Measurements from ENCODE around the gene MAEA. TPM values are rescaled to one million over a fixed set of nuclear protein-coding genes. Genes with fewer than 3 reads are reported as not detected.

MAEA gene
- total and polyA plus RNA-seq, 4 donors = 20.9 to 33.9 (median 29.8) TPM

GRCh38 chr4:1359976-1360375 lies 70.3 kb downstream of the MAEA start (continued):
- no peak for TF ChIP-seq TAF1 (conservative IDR thresholded peaks at IDR 0.05)

GRCh38 chr4:1360423-1361283 lies 71.0 kb downstream of the MAEA start:
- Histone ChIP-seq H3K27ac (ENCODE audit: low read depth in 1 of 2, low read length in 2 of 2) (no peak overlapping the region), H3K9me3 (ENCODE audit: control insufficient read depth in 4 of 4, low read length in 3 of 4) (no peaks in the 10 kb centered on the region), H3K4me1 (ENCODE audit: control insufficient read depth in 4 of 4, insufficient read depth in 4 of 4, low read length in 3 of 4) (no peaks in the 10 kb centered on the region), H3K4me3 (ENCODE audit: low read depth in 1 of 3, low read length in 3 of 3) (no peak overlapping the region), H3K27me3 (ENCODE audit: control insufficient read depth in 4 of 4, insufficient read depth in 4 of 4, low read length in 3 of 4) (no peaks in the 10 kb centered on the region), H3K9ac (ENCODE audit: low read depth in 1 of 2, low read length in 2 of 2) (no peak overlapping the region), H3K36me3 (ENCODE audit: control insufficient read depth in 4 of 4, insufficient read depth in 3 of 4, low read depth in 1 of 4, low read length in 3 of 4) (peaks cover 0 to 19% (median 9%) of the 10 kb centered on the region in 4 donors)
- WGBS = 95% methylated on average over 29 of the region's 29 CpGs
- no peak for DNase-seq (ENCODE audit: low spot score)
- no peak for TF ChIP-seq FOXA1 (IDR thresholded peaks at IDR 0.05)
- no peak for TF ChIP-seq RAD21 (IDR thresholded peaks at IDR 0.05)
- no peak for TF ChIP-seq SP1 (IDR thresholded peaks at IDR 0.05)
- TF ChIP-seq JUND (IDR thresholded peaks at IDR 0.05) = no peak
- no peak for TF ChIP-seq TAF1 (conservative IDR thresholded peaks at IDR 0.05)
- no peak for TF ChIP-seq YY1 (IDR thresholded peaks at IDR 0.05)
- no peak for TF ChIP-seq HNF4G (IDR thresholded peaks at IDR 0.05)
- TF ChIP-seq, protein P1, sequence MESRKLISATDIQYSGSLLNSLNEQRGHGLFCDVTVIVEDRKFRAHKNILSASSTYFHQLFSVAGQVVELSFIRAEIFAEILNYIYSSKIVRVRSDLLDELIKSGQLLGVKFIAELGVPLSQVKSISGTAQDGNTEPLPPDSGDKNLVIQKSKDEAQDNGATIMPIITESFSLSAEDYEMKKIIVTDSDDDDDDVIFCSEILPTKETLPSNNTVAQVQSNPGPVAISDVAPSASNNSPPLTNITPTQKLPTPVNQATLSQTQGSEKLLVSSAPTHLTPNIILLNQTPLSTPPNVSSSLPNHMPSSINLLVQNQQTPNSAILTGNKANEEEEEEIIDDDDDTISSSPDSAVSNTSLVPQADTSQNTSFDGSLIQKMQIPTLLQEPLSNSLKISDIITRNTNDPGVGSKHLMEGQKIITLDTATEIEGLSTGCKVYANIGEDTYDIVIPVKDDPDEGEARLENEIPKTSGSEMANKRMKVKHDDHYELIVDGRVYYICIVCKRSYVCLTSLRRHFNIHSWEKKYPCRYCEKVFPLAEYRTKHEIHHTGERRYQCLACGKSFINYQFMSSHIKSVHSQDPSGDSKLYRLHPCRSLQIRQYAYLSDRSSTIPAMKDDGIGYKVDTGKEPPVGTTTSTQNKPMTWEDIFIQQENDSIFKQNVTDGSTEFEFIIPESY (IDR thresholded peaks at IDR 0.05) = no peak

GRCh38 chr4:1361431-1361830 lies 71.7 kb downstream of the MAEA start:
- H3K36me3 ChIP-seq (ENCODE audit: control insufficient read depth in 4 of 4, insufficient read depth in 3 of 4, low read depth in 1 of 4, low read length in 3 of 4) = peaks cover 0 to 19% (median 10%) of the 10 kb centered on the region in 4 donors
- H3K27ac ChIP-seq (ENCODE audit: low read depth in 1 of 2, low read length in 2 of 2) = no peak overlapping the region
- H3K4me3 ChIP-seq (ENCODE audit: low read depth in 1 of 3, low read length in 3 of 3) = no peak overlapping the region
- no peaks in the 10 kb centered on the region for H3K4me1 ChIP-seq (ENCODE audit: control insufficient read depth in 4 of 4, insufficient read depth in 4 of 4, low read length in 3 of 4)
- H3K9ac ChIP-seq (ENCODE audit: low read depth in 1 of 2, low read length in 2 of 2) = no peak overlapping the region
- no peaks in the 10 kb centered on the region for H3K9me3 ChIP-seq (ENCODE audit: control insufficient read depth in 4 of 4, low read length in 3 of 4)
- TF ChIP-seq HNF4A (conservative IDR thresholded peaks at IDR 0.05) (no peak), TAF1 (conservative IDR thresholded peaks at IDR 0.05) (no peak), SP1 (IDR thresholded peaks at IDR 0.05) (no peak), JUND (IDR thresholded peaks at IDR 0.05) (no peak), FOXA2 (IDR thresholded peaks at IDR 0.05) (no peak), RAD21 (IDR thresholded peaks at IDR 0.05) (no peak), FOXA1 (IDR thresholded peaks at IDR 0.05) (no peak), GABPA (IDR thresholded peaks at IDR 0.05 in 1 of 2, conservative IDR thresholded peaks at IDR 0.05 in 1 of 2) (no peak), HNF4G (IDR thresholded peaks at IDR 0.05) (no peak), NR2F2 (IDR thresholded peaks at IDR 0.05) (no peak), RXRA (IDR thresholded peaks at IDR 0.05) (no peak), YY1 (IDR thresholded peaks at IDR 0.05) (no peak), EGR1 (IDR thresholded peaks at IDR 0.05; ENCODE audit: low read depth in 2 of 2) (no peak)
- TF ChIP-seq, protein P2, sequence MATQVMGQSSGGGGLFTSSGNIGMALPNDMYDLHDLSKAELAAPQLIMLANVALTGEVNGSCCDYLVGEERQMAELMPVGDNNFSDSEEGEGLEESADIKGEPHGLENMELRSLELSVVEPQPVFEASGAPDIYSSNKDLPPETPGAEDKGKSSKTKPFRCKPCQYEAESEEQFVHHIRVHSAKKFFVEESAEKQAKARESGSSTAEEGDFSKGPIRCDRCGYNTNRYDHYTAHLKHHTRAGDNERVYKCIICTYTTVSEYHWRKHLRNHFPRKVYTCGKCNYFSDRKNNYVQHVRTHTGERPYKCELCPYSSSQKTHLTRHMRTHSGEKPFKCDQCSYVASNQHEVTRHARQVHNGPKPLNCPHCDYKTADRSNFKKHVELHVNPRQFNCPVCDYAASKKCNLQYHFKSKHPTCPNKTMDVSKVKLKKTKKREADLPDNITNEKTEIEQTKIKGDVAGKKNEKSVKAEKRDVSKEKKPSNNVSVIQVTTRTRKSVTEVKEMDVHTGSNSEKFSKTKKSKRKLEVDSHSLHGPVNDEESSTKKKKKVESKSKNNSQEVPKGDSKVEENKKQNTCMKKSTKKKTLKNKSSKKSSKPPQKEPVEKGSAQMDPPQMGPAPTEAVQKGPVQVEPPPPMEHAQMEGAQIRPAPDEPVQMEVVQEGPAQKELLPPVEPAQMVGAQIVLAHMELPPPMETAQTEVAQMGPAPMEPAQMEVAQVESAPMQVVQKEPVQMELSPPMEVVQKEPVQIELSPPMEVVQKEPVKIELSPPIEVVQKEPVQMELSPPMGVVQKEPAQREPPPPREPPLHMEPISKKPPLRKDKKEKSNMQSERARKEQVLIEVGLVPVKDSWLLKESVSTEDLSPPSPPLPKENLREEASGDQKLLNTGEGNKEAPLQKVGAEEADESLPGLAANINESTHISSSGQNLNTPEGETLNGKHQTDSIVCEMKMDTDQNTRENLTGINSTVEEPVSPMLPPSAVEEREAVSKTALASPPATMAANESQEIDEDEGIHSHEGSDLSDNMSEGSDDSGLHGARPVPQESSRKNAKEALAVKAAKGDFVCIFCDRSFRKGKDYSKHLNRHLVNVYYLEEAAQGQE (IDR thresholded peaks at IDR 0.05) = no peak
- TF ChIP-seq, protein P3, sequence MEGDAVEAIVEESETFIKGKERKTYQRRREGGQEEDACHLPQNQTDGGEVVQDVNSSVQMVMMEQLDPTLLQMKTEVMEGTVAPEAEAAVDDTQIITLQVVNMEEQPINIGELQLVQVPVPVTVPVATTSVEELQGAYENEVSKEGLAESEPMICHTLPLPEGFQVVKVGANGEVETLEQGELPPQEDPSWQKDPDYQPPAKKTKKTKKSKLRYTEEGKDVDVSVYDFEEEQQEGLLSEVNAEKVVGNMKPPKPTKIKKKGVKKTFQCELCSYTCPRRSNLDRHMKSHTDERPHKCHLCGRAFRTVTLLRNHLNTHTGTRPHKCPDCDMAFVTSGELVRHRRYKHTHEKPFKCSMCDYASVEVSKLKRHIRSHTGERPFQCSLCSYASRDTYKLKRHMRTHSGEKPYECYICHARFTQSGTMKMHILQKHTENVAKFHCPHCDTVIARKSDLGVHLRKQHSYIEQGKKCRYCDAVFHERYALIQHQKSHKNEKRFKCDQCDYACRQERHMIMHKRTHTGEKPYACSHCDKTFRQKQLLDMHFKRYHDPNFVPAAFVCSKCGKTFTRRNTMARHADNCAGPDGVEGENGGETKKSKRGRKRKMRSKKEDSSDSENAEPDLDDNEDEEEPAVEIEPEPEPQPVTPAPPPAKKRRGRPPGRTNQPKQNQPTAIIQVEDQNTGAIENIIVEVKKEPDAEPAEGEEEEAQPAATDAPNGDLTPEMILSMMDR (IDR thresholded peaks at IDR 0.05; ENCODE audit: low read depth, low read length, missing input control) = no peak
- TF ChIP-seq, protein P4, sequence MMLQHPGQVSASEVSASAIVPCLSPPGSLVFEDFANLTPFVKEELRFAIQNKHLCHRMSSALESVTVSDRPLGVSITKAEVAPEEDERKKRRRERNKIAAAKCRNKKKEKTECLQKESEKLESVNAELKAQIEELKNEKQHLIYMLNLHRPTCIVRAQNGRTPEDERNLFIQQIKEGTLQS (IDR thresholded peaks at IDR 0.05) = no peak
- TF ChIP-seq, protein P5, sequence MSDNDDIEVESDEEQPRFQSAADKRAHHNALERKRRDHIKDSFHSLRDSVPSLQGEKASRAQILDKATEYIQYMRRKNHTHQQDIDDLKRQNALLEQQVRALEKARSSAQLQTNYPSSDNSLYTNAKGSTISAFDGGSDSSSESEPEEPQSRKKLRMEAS (IDR thresholded peaks at IDR 0.05) = no peak
- TF ChIP-seq, protein P1 (IDR thresholded peaks at IDR 0.05) = no peak
- whole genome bisulfite sequencing = 93% methylated on average over 18 of the region's 18 CpGs
- no peaks in the 10 kb centered on the region for H3K27me3 ChIP-seq (ENCODE audit: control insufficient read depth in 4 of 4, insufficient read depth in 4 of 4, low read length in 3 of 4)
- no peak for DNase-seq (ENCODE audit: low spot score)

Data from liver (tissue), 9 donors.